ACHN (cell line): ENCODE measurements around the gene CYP26B1.

ENCODE experiments used
- DNase-seq: peaks from one replicate; pipeline ENCODE4 v3.0.0-alpha.2; 2015
- in situ Hi-C: cut with HindIII; loops from 2 replicates; pipeline ENCODE4 v1.10.0; 2017; ENCODE audit warnings: low sequenced_read_pairs, low pct_ligation_motif_present, low pct_unique_long_range_greater_than_20kb

CYP26B1 gene

GRCh38 chr2:72147303-72147971, at the start of gene CYP26B1:
CYP26B1 (minus strand) TSS chr2:72147862; CDS start chr2:72147834, 28 bp downstream.
- no peak for DNase-seq
- in situ Hi-C loops, result no loop called here

GRCh38 chr2:72193723-72194122, 46.1 kb upstream of the CYP26B1 start:
- in situ Hi-C loops, result loop anchor here (25.0 kb wide), 1 partner anchor 394 kb away; no protein-coding TSS in a partner anchor
- DNase-seq, result no peak

DNA sequence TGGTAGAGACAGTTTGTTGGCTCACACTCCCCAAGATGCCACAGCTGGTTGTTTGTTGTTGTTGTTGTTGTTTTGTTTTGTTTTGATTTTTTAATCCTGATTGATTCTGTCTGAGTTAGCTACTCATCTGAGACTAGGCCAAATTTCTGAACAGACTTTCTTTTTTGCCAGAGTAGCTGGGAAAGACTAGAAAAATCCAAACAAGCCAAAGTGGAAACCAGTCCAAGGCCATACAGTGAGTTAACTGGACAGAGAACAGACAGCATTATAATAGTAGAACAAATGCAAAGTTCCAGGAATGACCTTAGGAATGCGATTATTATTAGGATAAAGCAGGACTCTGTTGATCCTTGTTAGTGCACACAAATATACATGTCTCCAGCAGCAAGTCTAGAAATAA, 43.8 kb upstream of the CYP26B1 start:
- in situ Hi-C loops, result loop anchor here (25.0 kb wide), 1 partner anchor 396 kb away; no protein-coding TSS in a partner anchor
- no peak for DNase-seq

DNA sequence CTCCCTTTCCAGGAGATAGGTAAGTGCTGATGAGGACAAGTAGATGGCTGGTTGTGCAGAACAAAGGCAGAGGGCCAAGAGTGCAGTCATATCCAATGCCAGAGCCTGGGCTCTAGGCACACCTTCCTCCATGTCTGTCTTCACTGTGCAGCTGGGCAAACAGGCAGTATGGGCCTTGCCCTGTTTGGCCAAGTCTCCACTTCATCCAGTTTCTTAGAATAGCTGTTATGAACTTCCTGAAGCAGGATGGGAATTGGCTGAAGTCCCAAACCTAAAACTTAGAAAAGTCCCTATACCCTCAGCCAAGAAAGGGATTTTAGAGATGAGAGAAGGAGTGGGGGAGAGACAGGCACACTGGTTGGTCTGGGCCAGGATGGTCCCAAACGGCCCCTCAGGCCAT, 37.5 kb upstream of the CYP26B1 start:
- in situ Hi-C loops, result loop anchor here (25.0 kb wide), 1 partner anchor 402 kb away; no protein-coding TSS in a partner anchor
- DNase-seq, result no peak

DNA sequence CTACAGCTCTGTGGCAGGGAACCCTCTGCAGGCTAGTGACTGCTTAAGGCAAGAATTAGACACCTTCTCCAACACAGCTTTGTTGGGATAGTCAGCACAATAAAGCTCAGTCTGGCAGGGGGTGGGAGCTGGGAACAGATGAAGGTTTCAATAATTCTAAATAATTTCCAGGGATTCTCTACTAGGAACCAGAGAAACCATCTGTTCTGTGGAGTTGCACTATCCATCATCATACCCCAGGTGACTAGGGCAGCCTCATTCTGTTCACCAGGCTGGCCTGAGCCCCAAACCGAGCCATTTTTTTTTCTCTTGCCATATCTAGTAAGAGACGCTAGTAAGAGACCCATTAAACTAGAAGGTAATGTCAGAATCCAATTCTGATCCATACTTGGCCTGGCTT, 35.8 kb upstream of the CYP26B1 start:
- no peak for DNase-seq
- in situ Hi-C loops, result loop anchor here (25.0 kb wide), 1 partner anchor 404 kb away; no protein-coding TSS in a partner anchor

GRCh38 chr2:72183016-72183415, 35.4 kb upstream of the CYP26B1 start:
- in situ Hi-C loops, result loop anchor here (25.0 kb wide), 1 partner anchor 404 kb away; no protein-coding TSS in a partner anchor
- no peak for DNase-seq

- no peak for DNase-seq
- in situ Hi-C loops, result loop anchor here (25.0 kb wide), 1 partner anchor 405 kb away; no protein-coding TSS in a partner anchor
These were observed 34.9 kb upstream of the CYP26B1 start for GRCh38 chr2:72182547-72182946.

DNA sequence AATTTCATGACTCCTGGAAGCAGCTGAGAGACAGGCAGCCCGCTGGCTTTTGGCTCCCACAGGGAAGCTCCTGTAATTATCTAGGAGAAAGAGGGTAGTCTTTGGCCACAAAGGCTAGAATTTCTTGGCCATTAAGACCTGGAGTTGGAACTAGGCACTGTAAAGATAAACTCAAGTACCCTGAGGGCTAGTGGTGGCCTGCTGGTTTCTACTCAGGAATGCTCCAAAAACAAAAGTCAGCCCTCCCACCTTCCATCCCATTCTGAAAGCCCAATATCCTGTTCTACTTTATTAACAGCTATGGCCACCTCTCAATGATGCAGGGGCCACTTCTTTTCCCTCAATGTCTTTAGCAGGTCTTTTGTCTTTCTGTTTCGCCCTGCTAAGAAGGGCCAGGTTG, 34.0 kb upstream of the CYP26B1 start:
- DNase-seq, result no peak
- in situ Hi-C loops, result loop anchor here (25.0 kb wide), 1 partner anchor 406 kb away; no protein-coding TSS in a partner anchor

GRCh38 chr2:72180351-72180750, 32.7 kb upstream of the CYP26B1 start:
- in situ Hi-C loops, result loop anchor here (25.0 kb wide), 1 partner anchor 407 kb away; no protein-coding TSS in a partner anchor
- DNase-seq, result no peak

- no peak for DNase-seq
- in situ Hi-C loops, result loop anchor here (25.0 kb wide), 1 partner anchor 409 kb away; no protein-coding TSS in a partner anchor
These were observed 30.9 kb upstream of the CYP26B1 start for GRCh38 chr2:72178551-72178950.

- in situ Hi-C loops, result loop anchor here (25.0 kb wide), 1 partner anchor 411 kb away; no protein-coding TSS in a partner anchor
These were observed 28.6 kb upstream of the CYP26B1 start for GRCh38 chr2:72176281-72176680.

GRCh38 chr2:72175636-72176035, 28.0 kb upstream of the CYP26B1 start:
- in situ Hi-C loops, result loop anchor here (25.0 kb wide), 1 partner anchor 412 kb away; no protein-coding TSS in a partner anchor
- no peak for DNase-seq

More at GRCh38 chr2:72176281-72176680, 28.6 kb upstream of the CYP26B1 start:
- no peak for DNase-seq

DNA sequence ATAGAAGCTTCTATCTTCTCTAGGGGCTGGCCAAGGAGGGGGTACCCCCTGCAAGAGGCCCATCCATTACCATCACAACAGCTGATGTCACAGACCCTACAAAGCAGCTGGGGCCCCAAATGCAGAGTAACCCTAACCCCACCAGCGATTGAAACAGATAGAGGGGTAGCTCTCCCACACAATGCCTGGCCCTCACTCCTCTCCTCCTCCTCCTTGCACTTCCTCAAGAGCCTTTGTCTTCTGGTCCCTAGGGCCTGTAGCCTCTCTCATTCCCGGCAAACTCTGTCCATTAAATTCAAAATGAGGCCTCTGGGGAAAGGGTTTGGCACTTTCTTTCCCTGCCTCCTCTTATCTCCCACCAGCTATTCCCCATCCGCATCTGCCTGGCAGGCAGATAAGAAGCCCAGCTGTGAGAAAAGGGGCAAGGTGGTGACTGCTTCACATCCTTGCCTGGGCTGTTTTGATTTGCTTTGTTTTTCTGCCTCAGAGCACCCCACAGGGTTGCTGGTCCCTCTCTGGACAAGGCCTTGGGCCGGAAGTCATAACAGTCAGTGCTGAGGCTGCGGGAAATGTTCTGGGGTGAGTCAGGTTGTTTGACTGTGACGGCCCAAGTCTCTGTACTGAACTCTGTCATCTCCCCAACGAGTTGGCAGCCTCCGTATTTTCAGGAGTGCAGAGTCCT, 26.1 kb upstream of the CYP26B1 start:
- no peak for DNase-seq

DNA sequence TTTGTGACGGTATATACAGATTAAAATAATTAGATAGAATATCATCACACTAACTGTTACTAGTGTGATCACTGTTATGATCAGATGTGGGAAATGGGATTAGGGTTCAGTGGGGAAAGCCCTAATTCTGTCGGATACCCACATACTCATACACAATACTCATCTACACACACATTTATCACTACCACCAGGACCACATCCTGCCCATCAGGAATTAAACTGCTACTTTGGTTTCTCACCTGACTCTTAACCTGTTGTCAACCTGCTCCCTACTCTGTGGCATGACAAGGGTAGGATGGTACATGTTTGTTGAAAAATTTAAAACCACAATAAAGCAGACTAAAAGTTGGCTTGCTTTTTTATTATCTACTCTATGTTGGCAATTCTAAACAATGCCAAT, 24.8 kb upstream of the CYP26B1 start:
- no peak for DNase-seq

More for the DNA sequence above, 26.1 kb upstream of the CYP26B1 start:
- in situ Hi-C loops, result no loop called here

GRCh38 chr2:72166279-72166678, 18.6 kb upstream of the CYP26B1 start:
- in situ Hi-C loops, result no loop called here
- no peak for DNase-seq

More for the DNA sequence above, 24.8 kb upstream of the CYP26B1 start:
- in situ Hi-C loops, result no loop called here

DNA sequence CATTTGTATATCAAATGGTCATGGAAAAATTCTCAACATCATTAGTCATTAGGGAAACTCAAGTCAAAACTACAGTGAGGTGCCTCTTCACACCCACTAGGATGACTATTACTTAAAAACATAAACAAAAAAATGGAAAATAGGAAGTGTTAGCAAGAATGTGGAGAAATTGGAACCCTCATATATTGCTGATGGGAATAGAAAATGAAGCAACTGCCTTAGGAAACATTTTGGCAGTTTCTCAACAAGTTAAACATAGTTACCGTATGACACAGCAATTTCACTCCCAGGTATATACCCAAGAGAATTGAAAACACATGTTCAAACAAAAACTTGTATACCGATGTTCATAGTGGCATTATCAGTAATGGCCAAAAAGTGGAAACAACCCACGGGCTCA, 18.1 kb upstream of the CYP26B1 start:
- in situ Hi-C loops, result no loop called here
- DNase-seq, result no peak

- DNase-seq, result no peak
These were observed 14.9 kb upstream of the CYP26B1 start for GRCh38 chr2:72162574-72162973.

DNA sequence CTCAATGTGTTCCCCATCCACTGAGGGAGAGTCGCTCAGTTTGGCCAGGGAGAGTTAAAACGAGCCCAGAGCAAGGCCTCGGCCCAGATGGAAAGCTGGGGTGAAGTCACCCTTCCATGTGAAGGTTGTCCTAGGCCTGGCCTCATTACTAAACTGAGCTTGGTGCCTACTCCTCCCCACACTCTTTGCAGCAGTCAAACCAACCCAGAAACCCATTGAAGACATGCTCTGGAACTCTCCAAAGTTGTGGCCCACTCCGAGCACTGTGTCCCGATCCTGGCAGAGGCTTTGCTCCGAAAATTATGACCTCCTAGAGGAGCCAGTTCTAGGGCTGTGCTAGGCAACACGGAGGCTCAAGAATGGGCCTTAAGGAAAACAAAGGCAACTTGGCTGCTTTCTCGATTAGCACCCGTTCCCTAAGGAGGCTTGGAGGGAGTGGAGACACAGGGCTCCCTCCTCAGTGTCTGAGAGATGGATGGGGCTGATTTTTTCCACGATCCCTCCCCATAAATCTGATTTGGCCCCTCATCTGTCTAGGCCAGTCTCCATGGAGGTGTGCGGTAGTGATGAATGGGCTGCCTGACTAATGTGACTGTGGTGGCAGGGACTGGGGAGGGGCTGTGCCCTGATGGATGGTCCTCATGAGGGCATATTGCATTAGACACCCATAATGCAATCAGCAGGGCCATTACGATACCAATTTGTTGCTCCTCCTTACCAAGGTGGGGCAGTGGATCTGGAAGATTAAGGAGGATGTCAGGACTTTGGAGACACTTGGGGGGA, 11.7 kb upstream of the CYP26B1 start:
- in situ Hi-C loops, result no loop called here
- DNase-seq, result no peak

More at GRCh38 chr2:72162574-72162973, 14.9 kb upstream of the CYP26B1 start:
- in situ Hi-C loops, result no loop called here
